T-helper 2 cell treated with Interferon-gamma antibody and Interleukin-4, amounts not matched to agents 5 μg/mL and 100 μg/mL, for 36 hours (primary cell): Measurements from ENCODE around the gene GIPC1.

Source experiments
- DNase-seq: peaks from one replicate; pipeline ENCODE4 v3.0.0; 2021; ENCODE audit warnings: low spot score
- H3K27ac Mint-ChIP-seq: one replicate; pipeline ENCODE4 v1.8.0; 2021; ENCODE audit warnings: mild to moderate bottlenecking, mixed read lengths
- H3K27me3 Mint-ChIP-seq: one replicate; pipeline ENCODE4 v1.8.0; 2021; ENCODE audit warnings: low read depth, mixed read lengths
- H3K36me3 Mint-ChIP-seq: one replicate; pipeline ENCODE4 v1.8.0; 2021; ENCODE audit warnings: low read depth, mixed read lengths
- H3K4me1 Mint-ChIP-seq: one replicate; pipeline ENCODE4 v1.8.0; 2021; ENCODE audit warnings: low read depth, mixed read lengths
- H3K4me3 Mint-ChIP-seq: one replicate; pipeline ENCODE4 v1.8.0; 2022; ENCODE audit warnings: mild to moderate bottlenecking, moderate library complexity, mixed read lengths
- H3K9me3 Mint-ChIP-seq: one replicate; pipeline ENCODE4 v1.8.0; 2021; ENCODE audit warnings: mixed read lengths

GIPC1 gene

GRCh38 chr19:14494411-14494810 lies 1.5 kb downstream of the GIPC1 start:
- DNase-seq, result no peak

DNA sequence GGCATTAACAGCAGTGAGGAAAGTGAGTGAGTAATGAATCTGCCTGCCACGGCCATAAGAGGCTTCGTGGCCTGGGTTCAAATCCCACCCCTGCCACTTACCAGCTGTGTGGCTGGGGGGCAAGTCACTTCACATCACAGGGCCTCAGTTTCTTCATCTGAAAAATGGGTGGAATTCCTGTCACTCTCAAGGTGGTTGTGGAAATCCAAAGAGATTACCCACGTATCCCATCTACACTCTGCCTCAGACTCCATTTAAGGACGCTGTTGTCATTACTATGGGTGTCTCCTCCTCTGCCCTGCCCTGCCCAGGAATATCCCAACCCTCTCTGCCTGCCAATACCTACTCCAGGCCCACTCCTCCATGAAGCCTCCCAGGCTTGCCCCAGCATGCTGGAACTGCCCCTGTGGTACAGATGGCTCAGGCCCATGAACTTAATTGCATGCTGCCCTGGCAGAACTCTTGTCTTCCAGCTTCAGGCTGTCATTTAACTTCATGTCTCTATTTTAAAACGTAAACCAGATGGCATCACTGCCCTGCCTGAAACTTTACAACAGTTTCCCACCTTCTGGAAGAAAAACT lies 3.1 kb downstream of the GIPC1 start:
- peaks cover 18% of the 10 kb centered on the region for H3K4me1 Mint-ChIP-seq
- no peak overlapping the region for H3K27ac Mint-ChIP-seq
- no peaks in the 10 kb centered on the region for H3K27me3 Mint-ChIP-seq
- H3K4me3 Mint-ChIP-seq, result no peak overlapping the region
- peaks cover 8% of the 10 kb centered on the region for H3K36me3 Mint-ChIP-seq
- no peaks in the 10 kb centered on the region for H3K9me3 Mint-ChIP-seq
- no peak for DNase-seq

More at GRCh38 chr19:14494411-14494810, 1.5 kb downstream of the GIPC1 start:
- H3K4me1 Mint-ChIP-seq, result peaks cover 18% of the 10 kb centered on the region
- H3K27ac Mint-ChIP-seq, result no peak overlapping the region
- H3K36me3 Mint-ChIP-seq, result peaks cover 6% of the 10 kb centered on the region
- H3K4me3 Mint-ChIP-seq, result peak overlapping the region; percentile 85
- H3K9me3 Mint-ChIP-seq, result no peaks in the 10 kb centered on the region
- H3K27me3 Mint-ChIP-seq, result no peaks in the 10 kb centered on the region

DNA sequence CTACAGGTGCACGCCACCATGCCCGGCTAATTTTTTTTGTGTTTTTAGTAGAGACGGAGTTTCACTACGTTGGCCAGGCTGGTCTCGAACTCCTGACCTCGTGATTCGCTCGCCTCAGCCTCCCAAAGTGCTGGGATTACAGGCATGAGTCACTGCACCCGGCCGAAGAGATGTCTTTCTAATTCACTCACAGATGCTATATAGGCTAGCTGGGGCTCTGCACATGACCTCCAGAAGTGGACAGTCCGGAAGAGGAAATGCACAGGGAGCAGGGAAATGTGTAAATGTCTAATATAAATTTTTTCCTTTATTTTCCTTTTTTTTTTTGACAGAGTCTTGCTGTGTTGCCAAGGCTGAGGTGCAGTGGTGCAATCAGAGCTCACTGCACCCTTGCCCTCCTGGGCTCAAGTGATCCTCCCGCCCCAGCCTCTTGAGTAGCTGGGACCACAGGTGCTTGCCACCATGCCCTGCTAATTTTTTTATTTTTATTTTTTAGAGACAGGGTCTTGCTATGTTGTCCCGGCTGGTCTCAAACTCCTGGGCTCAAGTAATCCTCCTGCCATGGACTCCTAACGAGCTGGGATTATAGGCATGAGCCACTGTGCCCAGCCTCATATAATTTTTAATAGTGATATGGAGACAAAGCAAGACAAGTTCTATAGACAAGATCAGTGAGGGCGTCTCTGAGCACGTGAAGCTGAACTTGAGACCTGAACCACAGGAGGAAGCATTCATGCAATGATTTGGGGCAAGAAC lies 8.4 kb downstream of the GIPC1 start:
- Mint-ChIP-seq H3K36me3 (peaks cover 10% of the 10 kb centered on the region), H3K4me1 (peaks cover 3% of the 10 kb centered on the region), H3K27me3 (no peaks in the 10 kb centered on the region), H3K4me3 (no peak overlapping the region), H3K27ac (no peak overlapping the region), H3K9me3 (no peaks in the 10 kb centered on the region)
- no peak for DNase-seq

GRCh38 chr19:14482172-14482941 lies 13.6 kb downstream of the GIPC1 start:
- peaks cover 3% of the 10 kb centered on the region for H3K4me1 Mint-ChIP-seq
- H3K4me3 Mint-ChIP-seq, result no peak overlapping the region
- DNase-seq, result no peak
- H3K9me3 Mint-ChIP-seq, result no peaks in the 10 kb centered on the region
- no peaks in the 10 kb centered on the region for H3K27me3 Mint-ChIP-seq
- no peak overlapping the region for H3K27ac Mint-ChIP-seq
- H3K36me3 Mint-ChIP-seq, result peaks cover 4% of the 10 kb centered on the region

DNA sequence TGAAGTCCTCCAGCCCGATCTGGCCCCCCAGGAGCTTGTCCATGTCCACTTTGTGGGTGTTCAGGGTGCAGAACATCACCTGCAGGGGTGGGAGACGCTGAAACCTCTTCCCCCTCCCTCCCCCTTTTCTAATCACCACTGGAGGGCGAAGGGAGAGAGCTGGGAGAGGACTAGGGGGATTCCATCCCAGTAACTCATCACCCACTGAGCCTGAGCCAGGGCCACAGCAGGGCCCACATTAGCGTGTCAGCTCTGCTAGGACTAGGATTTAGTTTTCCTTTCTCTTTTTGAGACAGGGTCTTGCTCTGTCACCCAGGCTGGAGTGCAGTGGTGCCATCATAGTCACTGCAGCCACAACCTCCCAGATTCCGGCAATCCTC lies 15.2 kb downstream of the GIPC1 start:
- no peak for DNase-seq
- no peak overlapping the region for H3K4me3 Mint-ChIP-seq
- H3K9me3 Mint-ChIP-seq, result no peaks in the 10 kb centered on the region
- H3K36me3 Mint-ChIP-seq, result peaks cover 4% of the 10 kb centered on the region
- H3K4me1 Mint-ChIP-seq, result peaks cover 8% of the 10 kb centered on the region
- H3K27me3 Mint-ChIP-seq, result no peaks in the 10 kb centered on the region
- no peak overlapping the region for H3K27ac Mint-ChIP-seq

DNA sequence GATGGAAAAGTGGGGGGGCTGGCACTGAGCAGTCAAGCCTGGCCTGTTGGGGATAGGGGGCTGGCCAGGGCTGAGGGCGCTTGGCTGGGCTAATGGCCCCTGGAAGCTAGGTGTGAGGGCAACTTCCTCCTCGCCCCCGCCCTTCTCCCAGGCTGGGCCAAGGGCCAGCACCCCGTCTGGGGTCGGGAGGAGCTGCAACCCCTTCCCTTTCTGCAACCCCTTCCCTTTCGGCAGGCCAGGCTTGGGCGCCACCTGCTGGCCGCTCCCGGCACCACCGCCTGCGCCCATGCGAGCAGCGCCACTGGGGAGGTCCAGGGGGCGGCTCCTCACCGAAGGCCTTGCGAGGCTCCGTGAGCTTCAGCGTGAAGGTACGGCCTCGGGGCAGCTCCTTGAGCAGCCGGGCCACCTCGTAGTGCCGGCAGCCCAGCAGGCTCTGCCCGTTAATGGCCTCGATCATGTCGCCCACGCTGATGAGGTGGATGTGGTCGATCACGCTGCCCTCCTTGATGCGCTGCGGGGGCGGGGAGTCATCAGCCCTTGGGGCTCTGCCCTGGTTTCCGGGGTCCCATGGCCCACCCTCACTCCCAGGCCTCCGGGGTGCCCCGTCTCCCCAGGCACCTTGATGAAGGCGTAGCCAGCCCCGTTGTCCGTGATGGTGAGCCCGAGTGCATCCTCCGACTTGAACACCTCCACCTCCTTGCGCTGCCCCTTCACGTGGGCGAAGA lies 15.8 kb downstream of the GIPC1 start:
- Mint-ChIP-seq H3K27ac (no peak overlapping the region), H3K36me3 (peaks cover 4% of the 10 kb centered on the region), H3K9me3 (no peaks in the 10 kb centered on the region), H3K27me3 (no peaks in the 10 kb centered on the region), H3K4me3 (no peak overlapping the region), H3K4me1 (peaks cover 11% of the 10 kb centered on the region)
- peak; percentile 65 for DNase-seq

DNA sequence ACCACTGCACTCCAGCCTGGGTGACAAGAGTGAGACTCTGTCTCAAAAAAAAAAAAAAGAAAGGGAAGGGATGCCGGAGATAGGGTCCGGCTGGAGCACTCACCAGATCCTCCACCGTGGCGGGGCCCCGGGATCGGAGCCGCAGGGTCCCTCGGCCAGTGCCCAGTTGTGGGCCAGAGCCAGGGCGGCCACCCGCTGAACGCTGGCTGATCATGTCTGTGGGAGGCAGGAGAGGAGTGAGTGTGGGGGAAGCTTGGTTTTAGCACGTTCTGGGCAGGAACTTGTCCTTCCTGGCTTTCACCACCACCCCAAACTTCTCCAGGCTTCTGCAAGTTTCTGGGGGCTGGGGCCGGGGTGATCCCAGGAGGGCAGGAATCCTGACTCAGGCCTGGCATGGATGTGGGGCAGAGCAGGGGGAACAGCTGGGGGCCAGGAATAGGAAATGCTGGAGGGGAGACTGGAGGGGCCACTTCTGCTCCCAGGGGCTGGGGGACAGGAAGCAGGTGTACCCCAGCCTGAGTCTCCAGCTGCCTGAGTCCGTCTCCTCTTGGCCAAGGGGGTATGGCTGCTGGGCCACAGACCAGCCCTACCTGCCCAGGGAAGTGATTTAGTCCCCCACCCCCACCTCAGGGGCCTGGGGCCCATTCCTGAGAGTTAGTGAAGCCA lies 16.5 kb downstream of the GIPC1 start:
- DNase-seq, result no peak
- H3K4me1 Mint-ChIP-seq, result peaks cover 15% of the 10 kb centered on the region
- H3K4me3 Mint-ChIP-seq, result no peak overlapping the region
- peaks cover 5% of the 10 kb centered on the region for H3K27me3 Mint-ChIP-seq
- peaks cover 6% of the 10 kb centered on the region for H3K36me3 Mint-ChIP-seq
- no peak overlapping the region for H3K27ac Mint-ChIP-seq
- no peaks in the 10 kb centered on the region for H3K9me3 Mint-ChIP-seq

DNA sequence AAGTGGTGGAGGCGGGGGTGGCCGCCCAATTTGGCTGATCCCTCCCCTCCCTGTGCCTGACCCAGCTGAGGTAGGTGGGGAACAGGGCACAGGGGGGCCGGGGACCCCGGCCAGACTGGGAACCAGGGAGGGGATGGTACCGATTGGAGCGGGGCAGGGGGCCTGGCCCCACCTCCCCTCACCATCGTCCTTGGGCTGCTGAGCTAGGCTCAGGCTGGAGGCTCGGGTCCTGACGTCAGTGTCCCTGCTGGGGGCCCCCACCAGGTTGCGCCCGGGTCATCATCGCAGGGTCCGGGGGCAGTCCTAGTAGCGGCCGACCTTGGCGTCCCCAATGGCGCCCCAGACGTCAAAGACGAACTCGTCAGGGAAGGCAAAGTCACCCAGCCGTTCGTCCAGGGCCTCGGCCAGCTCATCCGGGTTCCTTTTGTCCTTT lies 17.8 kb downstream of the GIPC1 start:
- no peak for DNase-seq
- H3K9me3 Mint-ChIP-seq, result no peaks in the 10 kb centered on the region
- H3K36me3 Mint-ChIP-seq, result peaks cover 4% of the 10 kb centered on the region
- H3K4me3 Mint-ChIP-seq, result no peak overlapping the region
- no peak overlapping the region for H3K27ac Mint-ChIP-seq
- H3K27me3 Mint-ChIP-seq, result peaks cover 10% of the 10 kb centered on the region
- peaks cover 16% of the 10 kb centered on the region for H3K4me1 Mint-ChIP-seq

- no peaks in the 10 kb centered on the region for H3K9me3 Mint-ChIP-seq
- no peak for DNase-seq
- peaks cover 19% of the 10 kb centered on the region for H3K4me1 Mint-ChIP-seq
- H3K27me3 Mint-ChIP-seq, result peaks cover 16% of the 10 kb centered on the region
- H3K27ac Mint-ChIP-seq, result no peak overlapping the region
- H3K36me3 Mint-ChIP-seq, result peaks cover 4% of the 10 kb centered on the region
- H3K4me3 Mint-ChIP-seq, result no peak overlapping the region
Measured at GRCh38 chr19:14477418-14478112, 18.4 kb downstream of the GIPC1 start.

DNA sequence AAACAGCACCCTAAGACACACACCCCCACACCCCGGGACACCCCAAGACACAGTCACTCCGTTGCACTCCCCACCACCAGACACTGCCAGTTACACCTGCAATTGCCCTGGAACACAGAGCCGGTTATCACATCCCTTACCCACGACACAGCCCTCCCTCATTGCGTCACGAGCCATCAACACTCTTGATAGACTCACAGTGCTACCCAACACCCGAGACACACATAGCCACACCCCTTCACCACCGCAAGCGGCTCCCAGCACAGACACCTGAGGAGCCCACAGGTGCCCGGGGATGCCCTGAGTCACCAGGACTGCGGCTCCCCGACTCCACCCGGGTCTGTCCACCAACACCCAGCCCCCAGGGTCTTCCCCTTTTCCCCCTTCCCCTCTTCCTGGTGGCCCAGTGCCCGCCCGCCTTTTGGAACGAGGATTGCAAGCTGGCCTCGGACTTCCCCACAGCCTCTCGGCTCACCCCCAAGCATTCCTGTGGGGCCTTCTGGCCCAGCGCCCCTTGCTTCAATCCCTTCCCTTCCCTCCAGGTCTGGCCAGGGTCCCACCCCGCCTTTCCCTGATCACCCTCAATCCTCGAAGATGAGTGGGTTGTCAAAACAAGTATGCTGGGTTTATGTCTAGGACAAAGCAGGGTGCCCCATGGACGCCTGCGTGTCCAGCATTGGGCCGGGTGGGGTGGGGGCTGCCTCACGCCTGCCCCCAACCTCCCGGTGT lies 19.1 kb downstream of the GIPC1 start:
- Mint-ChIP-seq H3K36me3 (peaks cover 3% of the 10 kb centered on the region), H3K9me3 (no peaks in the 10 kb centered on the region), H3K4me1 (peaks cover 21% of the 10 kb centered on the region), H3K27ac (peak overlapping the region; percentile 38), H3K27me3 (peaks cover 17% of the 10 kb centered on the region), H3K4me3 (no peak overlapping the region)
- DNase-seq, result no peak

GRCh38 chr19:14476327-14476672 lies 19.6 kb downstream of the GIPC1 start:
- peaks cover 17% of the 10 kb centered on the region for H3K27me3 Mint-ChIP-seq

DNA sequence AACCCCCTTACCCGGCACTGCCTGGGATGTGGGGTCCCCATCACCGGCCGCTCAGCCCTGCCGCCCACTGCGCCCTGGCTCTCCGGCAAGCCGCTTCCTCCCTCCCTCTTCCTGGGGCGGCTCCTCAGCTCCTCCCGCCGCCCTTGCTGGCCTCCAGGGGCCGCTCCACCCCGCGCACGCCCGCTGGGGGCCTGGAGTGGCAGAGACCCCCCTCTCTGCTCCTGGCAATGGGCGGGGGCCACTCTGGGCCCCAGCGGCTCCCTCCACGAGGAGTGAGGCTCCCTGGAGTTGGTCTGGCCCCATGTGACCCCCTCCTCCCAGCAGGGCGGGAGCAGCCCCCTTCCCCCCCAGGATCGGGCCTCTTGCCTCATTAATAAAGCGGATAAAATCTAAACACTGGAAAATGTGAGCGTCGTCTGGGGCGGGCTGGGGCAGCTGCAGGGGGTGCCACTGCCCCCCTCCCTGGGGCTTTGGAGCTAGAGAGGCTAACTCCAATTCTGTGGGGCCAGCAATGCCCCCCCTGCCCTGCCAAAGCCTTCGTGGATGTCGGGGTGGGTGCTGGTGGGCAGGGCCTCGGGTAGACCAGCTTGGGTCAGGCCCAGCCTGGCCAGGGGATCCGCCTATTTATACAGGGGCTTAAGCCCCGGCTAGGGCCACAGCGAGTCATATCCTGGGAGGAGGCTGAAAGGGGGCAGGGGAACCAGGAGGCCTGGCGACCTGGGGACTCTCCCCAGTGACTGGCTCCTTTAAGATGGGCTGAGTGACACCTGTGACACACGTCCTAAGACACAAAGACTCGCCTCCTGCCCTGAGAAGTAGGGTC lies 20.5 kb downstream of the GIPC1 start, which contains the start of gene PTGER1:
PTGER1 (minus strand) TSS at position 104 of the 823 bp plus-strand sequence. CDS start 1,034 bp downstream, outside the sequence.
- H3K27me3 Mint-ChIP-seq, result peaks cover 17% of the 10 kb centered on the region
- peak; percentile 40 for DNase-seq
- H3K36me3 Mint-ChIP-seq, result peaks cover 8% of the 10 kb centered on the region
- H3K4me1 Mint-ChIP-seq, result peaks cover 21% of the 10 kb centered on the region
- no peaks in the 10 kb centered on the region for H3K9me3 Mint-ChIP-seq
- H3K27ac Mint-ChIP-seq, result peak within 1 kb of the TSS; percentile 31
- H3K4me3 Mint-ChIP-seq, result peak within 1 kb of the TSS; percentile 46

More at GRCh38 chr19:14476327-14476672, 19.6 kb downstream of the GIPC1 start:
- H3K4me3 Mint-ChIP-seq, result no peak overlapping the region
- peaks cover 21% of the 10 kb centered on the region for H3K4me1 Mint-ChIP-seq
- peaks cover 4% of the 10 kb centered on the region for H3K36me3 Mint-ChIP-seq
- peak overlapping the region; percentile 38 for H3K27ac Mint-ChIP-seq
- DNase-seq, result no peak
- H3K9me3 Mint-ChIP-seq, result no peaks in the 10 kb centered on the region
